ENCODE data around the gene STARD3. TPM values are rescaled to one million over a fixed set of nuclear protein-coding genes. Genes with fewer than 3 reads are reported as not detected.
"Not testable (repeated sequence)": the region's sequence is repeated elsewhere in the genome, so short reads cannot be mapped to it uniquely, and the experiment has no call there.

Gene STARD3
- 10 to 100 TPM; 59.1 to 62.4 TPM for total RNA-seq

DNA sequence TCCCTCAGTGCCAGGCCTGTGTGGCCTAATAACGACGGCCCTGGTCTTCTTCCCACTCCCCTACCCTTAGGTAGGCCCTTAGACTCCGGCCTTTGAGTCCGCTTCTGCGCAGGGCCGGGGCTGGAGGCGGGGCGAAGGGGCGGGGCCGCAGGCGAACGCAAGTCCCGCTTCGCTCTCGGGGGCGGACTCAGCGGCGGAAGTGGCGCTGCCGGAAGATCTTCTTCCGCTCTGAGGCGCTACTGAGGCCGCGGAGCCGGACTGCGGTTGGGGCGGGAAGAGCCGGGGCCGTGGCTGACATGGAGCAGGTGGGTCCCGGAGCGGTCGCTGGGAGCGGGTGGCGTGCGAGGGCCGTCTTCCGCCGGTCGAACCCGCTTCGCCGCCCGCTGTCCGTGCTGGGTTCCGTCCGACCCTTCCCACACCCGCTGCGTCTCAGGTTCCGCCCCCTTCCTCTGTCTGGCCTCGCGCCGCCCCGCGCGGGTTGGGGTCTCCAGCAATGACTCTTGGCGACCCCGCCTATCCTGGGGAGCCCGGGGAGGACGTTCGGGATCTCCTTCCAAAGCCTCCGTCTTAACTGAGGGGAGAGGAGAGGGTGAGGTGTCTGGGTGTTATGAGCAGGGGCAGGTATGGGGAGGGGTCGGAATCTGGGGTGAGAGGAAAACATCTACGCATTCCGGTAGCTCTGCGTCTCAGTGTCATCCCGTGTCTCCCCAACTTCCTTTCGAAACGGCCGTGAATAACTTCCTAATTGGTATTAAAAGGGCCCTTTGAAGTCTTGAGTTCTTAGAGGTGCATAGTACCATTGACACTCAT lies at the start of gene STARD3:
STARD3 (plus strand) TSS at position 218 of the 810 bp plus-strand sequence. CDS start 16,388 bp downstream, outside the sequence.
- ChIA-PET POLR2A (interaction anchor here (0.9 kb wide), 1 partner anchor 51 kb away, joined by 5 read pairs; the partner anchor contains the start of gene PGAP3), CTCF (interaction anchor here (0.9 to 3.7 kb wide), 6 partner anchors 13 to 20 kb away, joined by 3 to 16 read pairs (median 8); no protein-coding TSS in a partner anchor)

DNA sequence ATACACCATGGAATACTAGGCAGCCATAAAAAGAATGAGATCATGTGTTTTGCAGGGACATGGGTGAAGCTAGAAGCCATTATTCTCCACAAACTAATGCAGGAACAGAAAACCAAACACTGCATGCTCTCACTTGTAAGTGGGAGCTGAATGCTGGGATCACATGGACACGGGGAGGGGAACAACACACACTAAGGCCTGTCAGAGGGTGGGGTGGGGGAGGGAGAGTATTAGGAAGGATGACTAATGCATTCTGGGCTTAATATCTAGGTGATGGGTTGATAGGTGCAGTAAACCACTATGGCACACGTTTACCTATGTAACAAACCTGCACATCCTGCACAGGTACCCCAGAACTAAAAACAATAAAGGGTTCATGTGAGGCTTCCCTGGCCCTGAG lies 46.8 kb upstream of the STARD3 start:
- POLR2A ChIA-PET = not testable (repeated sequence)
- CTCF ChIA-PET = interaction anchor here (1.4 to 1.8 kb wide), 2 partner anchors 32 to 42 kb away, joined by 3 to 8 read pairs; no protein-coding TSS in a partner anchor

DNA sequence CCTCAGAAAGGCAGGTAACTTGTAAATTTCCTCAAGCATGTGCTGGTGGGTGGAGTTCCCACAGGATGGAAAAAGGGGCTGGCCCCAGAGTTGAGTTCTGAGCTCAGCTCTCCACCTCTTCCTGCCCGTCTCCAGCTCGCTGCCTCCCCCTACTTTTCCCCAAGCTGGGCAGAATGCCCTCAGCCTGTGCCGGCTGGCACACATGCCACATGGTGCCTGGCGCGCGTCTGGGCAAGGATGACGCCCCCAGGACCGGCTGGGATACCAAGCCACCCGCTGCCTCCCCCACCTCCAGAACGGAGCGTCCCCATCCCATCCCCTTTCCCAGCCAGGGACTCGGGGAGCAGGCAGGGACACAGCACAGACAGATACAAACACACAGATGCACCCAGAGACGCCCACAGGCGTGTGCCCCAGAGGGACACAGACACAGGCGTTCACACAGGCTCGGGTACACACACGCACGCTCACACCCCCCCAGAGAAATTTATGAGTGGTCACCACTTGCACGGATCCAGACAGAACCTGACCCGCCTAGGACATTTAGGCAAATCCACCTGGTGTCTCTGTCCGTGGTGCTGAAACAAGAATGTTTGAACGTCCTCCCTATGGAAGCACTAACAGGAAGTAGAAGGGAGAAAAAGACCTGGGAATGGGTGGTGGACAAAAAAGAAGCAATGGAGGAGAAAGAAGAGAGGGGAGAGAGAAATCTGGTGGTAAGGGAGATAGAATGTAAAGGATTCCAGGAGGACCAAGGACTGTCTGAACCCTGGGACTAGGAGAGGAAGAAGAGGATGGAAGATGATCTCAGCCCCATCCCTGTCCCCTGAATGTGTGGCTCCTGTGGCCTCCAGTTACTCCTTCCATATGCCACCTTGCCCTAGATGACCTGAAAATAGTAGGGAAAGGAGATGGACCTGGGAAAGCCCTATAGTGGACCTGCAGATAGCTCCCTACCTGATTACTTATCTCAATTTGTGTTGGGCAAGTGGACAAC lies 44.7 kb upstream of the STARD3 start:
- POLR2A ChIA-PET = no interaction called here
- CTCF ChIA-PET = no interaction called here

- ChIA-PET POLR2A (no interaction called here), CTCF (no interaction called here)
These were observed 43.6 kb upstream of the STARD3 start for GRCh38 chr17:39593371-39593770.

GRCh38 chr17:39595294-39595693 lies 41.6 kb upstream of the STARD3 start:
- ChIA-PET CTCF (interaction anchor here (2.6 kb wide), 1 partner anchor 27 kb away, joined by 6 read pairs; no protein-coding TSS in a partner anchor), POLR2A (no interaction called here)

DNA sequence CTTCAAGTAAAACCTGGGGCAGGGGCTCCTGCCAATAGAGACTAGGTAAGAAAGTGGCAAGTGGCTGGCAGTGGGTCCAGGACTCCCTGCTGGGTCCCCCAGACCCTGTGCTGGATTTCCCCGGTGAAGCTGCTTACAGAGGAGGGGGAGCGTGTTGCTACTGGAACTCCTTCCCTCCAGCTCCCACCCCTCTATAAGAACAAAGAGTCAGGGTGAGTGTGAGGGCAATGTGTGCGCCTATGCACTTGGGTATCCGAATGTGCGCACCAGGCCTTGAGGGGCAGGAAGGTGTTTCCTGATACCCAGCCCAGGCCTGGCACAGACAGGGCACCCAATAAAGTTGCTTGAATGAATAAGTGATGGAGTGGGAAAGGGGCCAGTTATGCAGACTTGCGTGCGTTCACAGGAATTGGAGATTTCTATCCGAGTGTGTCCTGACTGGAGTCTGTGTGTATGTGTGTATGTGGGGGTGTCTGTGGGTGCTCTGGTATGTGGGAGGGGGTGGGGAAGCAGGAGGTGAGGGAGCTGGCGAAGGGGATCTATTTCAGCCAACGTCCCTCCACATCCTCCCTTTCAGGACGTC lies 40.9 kb upstream of the STARD3 start:
- CTCF ChIA-PET = interaction anchor here (2.6 kb wide), 1 partner anchor 26 kb away, joined by 6 read pairs; no protein-coding TSS in a partner anchor
- POLR2A ChIA-PET = no interaction called here

GRCh38 chr17:39596543-39597267 lies 40.2 kb upstream of the STARD3 start:
- ChIA-PET POLR2A (interaction anchor here (0.6 kb wide), 1 partner anchor 16 kb away, joined by 4 read pairs; no protein-coding TSS in a partner anchor), CTCF (interaction anchor here (2.6 kb wide), 1 partner anchor 25 kb away, joined by 6 read pairs; no protein-coding TSS in a partner anchor)

- POLR2A ChIA-PET = no interaction called here
- CTCF ChIA-PET = interaction anchor here (0.7 to 1.6 kb wide), 4 partner anchors 15 to 113 kb away, joined by 3 to 8 read pairs (median 4); no protein-coding TSS in a partner anchor
These were observed 39.4 kb upstream of the STARD3 start for GRCh38 chr17:39597372-39598046.

DNA sequence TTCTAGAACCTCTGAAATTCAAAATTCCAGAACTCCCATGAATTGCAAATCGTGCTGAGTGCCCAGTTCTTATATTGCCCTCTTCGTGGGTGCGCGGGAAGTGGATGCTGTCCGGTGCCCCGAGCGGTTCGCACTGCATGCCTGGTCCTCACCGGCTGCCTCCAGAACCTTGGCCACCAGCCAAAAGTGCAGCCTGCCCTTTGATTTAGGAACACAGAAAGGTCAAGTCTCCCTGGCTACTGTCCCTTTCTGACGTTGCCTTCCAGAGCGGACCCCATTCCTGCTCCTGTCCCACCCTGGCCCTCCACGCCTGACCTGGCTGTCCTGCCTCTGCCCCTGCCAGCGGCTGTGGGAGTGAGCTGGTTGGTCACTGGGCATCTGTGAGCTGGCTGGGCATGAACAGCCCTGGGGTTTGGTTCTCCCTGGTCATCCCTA lies 38.9 kb upstream of the STARD3 start:
- POLR2A ChIA-PET = no interaction called here
- CTCF ChIA-PET = interaction anchor here (0.7 to 1.6 kb wide), 6 partner anchors 15 to 114 kb away, joined by 3 to 8 read pairs (median 4); partner anchors contain the start of gene PGAP3

DNA sequence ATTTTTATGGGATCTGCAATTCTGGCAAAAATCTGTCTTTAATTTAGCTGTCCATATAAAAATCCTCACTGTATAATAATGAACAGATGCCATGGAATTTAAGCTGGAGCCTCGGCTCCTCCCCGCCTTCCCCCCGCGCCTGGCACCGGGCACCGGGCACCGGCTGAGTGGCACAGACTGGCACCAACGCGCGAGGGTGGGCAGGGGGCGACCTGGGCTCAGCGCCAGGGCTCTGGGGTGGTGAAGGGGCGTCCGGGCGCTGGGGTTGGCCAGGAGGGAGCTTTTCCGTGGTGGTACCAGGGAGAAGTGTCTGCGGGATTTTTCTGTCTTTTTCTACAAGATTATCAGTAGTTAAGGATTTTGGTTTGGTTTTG lies 38.3 kb upstream of the STARD3 start:
- ChIA-PET CTCF (interaction anchor here (0.8 to 1.6 kb wide), 5 partner anchors 14 to 89 kb away, joined by 3 to 8 read pairs (median 3); partner anchors contain the start of gene PGAP3), POLR2A (no interaction called here)

DNA sequence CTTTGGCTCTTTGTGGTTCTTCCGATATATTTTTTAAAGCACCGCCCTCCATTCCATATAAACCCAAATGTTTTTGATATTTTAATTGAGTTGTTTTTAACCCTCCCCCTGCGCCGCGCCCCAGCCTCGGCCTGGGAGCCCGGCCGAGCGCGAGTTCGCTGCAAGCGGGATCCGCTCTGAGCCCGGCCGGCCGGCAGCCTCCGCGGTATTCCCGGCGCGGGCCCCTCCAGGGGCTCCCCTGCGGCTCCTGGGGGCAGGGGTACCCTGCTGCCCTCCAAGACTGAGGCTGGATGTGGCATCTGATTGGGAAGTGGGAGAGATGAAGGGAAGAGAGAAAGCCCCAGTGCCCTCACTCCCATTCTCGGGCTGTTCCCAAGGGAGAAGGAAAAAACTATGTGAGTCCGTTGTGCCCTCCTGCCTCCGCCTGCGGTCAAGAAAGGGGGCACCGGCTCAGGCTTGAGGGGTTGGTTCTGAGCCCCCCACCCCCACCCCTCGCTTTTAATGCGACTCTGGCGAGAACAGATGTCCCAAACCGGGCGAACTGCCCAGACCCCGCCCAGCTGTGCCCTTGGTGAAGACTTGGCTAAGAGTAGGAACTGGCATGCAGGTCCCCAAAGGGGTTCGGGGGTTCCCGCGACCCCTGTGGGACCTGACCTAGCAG lies 37.8 kb upstream of the STARD3 start:
- POLR2A ChIA-PET = no interaction called here

DNA sequence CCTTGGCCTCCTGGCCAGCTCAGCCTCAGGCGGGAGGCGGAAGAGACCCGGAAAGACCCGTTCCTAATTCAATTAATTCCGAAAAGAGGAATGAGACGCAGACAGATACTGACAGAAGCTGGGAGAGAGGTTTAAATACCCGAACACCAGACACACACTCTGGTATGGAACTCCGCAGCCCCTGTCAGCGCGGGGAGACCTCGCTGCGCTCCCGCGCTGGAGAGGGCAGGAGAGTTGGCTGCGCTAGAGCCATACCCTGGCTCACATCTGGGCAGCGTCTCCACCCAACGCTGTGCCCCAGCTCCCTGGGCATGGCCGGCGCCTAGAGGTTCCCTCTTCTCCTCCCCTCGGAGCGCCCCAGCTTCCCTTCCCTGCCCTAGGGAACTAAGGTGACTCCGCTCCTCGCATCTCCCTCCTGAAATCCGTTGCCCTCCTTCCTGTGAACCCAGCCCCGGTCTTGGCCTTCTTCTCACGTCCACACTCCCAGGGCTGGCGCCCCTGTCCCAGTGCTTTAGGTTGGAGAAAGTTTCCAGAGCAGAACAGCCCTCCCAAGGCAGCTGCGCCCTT lies 37.2 kb upstream of the STARD3 start:
- ChIA-PET CTCF (interaction anchor here (3.1 kb wide), 1 partner anchor 23 kb away, joined by 10 read pairs; no protein-coding TSS in a partner anchor), POLR2A (no interaction called here)

More for the DNA sequence above, 37.8 kb upstream of the STARD3 start:
- CTCF ChIA-PET = interaction anchor here (1.2 to 3.1 kb wide), 3 partner anchors 23 to 89 kb away, joined by 3 to 10 read pairs (median 8); partner anchors contain the start of gene PGAP3

- CTCF ChIA-PET = interaction anchor here (2.2 to 3.1 kb wide), 2 partner anchors 18 to 22 kb away, joined by 6 to 10 read pairs; no protein-coding TSS in a partner anchor
- POLR2A ChIA-PET = no interaction called here
These were observed 36.5 kb upstream of the STARD3 start for GRCh38 chr17:39600288-39600996.

DNA sequence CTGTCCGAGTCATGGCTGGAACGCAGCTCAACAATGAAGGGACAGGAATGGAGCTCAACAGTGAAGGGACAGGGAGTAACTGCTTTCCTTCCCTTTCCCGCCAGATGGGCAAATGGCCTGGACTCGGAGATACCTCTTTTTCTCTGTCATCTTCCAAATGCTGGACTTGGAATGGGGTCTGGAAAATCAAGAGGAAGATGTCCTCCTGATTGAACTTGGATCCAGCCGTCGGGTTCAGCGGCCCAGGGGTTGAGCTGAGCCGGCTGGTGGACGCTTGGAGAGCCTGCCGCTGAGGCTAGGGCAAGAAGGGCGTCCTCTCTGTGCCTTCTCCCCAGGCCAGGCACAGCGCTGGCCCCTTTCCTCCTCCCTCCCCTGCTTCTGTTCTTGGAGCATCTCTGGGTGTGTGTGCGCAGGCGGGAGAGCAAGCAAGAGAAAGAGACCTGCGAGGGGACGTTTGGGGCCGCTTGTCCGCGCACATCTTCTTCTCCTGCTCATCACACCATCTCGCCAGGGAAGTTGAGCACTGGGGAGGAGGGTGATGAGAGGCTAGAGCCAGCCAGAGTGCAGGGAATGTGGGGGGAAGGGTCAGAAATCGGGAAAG lies 35.8 kb upstream of the STARD3 start:
- CTCF ChIA-PET = interaction anchor here (2.2 to 3.1 kb wide), 2 partner anchors 17 to 22 kb away, joined by 6 to 10 read pairs; no protein-coding TSS in a partner anchor

DNA sequence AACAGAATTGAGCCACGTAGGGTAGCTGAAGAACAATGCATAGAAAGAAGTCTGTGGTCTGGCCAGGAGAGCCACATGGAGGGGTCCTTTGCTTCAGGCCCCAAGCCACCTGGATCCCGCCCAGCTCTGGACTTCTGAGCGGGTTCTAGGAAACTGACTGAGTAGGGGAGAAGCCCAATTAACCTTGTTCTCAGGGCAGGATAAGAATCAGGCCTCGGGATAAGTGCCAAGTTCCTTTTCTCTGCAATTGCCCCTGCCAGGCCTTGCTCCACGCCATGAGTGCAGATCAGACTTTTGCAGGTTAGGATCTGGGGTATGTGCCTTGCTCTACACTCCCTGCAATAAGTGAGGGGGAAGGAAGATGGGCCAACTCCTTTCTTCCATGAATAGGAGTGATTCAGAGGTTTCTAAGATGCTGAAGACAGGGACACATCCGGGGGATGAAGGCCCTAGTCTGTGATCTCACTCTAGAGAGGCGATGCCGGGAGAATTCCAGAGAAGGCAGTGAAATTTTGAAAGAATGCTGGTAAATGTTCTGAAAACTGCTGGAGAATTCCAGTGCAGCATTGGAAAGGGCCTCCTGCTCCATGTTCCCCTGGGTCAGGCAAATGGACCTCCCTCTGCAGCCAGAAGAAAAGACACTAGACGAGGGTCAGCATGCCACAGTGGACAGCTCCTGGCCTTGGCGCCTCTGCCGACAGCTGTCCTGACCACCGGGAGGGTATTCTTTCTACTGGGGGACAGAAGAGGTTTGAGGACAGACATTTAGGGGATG lies 35.0 kb upstream of the STARD3 start:
- ChIA-PET CTCF (interaction anchor here (2.2 to 3.1 kb wide), 2 partner anchors 17 to 21 kb away, joined by 6 to 10 read pairs; no protein-coding TSS in a partner anchor), POLR2A (no interaction called here)

More for the DNA sequence above, 35.8 kb upstream of the STARD3 start:
- POLR2A ChIA-PET = no interaction called here

Measured in activated CD8-positive, alpha-beta memory T cell treated with anti-CD3 and anti-CD28 coated beads for 36 hours (primary cell).